ENCODE results near the gene NDUFAF7.
"Not testable (repeated sequence)": the region's sequence is repeated elsewhere in the genome, so short reads cannot be mapped to it uniquely, and the experiment has no call there.

The NDUFAF7 gene, protein sequence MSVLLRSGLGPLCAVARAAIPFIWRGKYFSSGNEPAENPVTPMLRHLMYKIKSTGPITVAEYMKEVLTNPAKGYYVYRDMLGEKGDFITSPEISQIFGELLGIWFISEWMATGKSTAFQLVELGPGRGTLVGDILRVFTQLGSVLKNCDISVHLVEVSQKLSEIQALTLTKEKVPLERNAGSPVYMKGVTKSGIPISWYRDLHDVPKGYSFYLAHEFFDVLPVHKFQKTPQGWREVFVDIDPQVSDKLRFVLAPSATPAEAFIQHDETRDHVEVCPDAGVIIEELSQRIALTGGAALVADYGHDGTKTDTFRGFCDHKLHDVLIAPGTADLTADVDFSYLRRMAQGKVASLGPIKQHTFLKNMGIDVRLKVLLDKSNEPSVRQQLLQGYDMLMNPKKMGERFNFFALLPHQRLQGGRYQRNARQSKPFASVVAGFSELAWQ

GRCh38 chr2:37231241-37232130 is at the start of gene NDUFAF7, which contains the start of gene CEBPZ:
NDUFAF7 (plus strand) TSS chr2:37231658; CDS start chr2:37231706, 48 bp downstream.
CEBPZ (minus strand) TSS chr2:37231596; CDS start chr2:37231567, 29 bp downstream.
- Histone ChIP-seq H3K4me3 (ENCODE audit: low read depth, low read length) (peak within 1 kb of the TSS; percentile 92), H3K9me3 (ENCODE audit: control insufficient read depth, insufficient read depth, low read depth, low read length) (no peaks in the 10 kb centered on the region), H3K27me3 (ENCODE audit: control insufficient read depth, insufficient read depth, low read length) (no peaks in the 10 kb centered on the region), H3K9ac (ENCODE audit: low read length) (peak within 1 kb of the TSS; percentile 93), H3K36me3 (ENCODE audit: control insufficient read depth, insufficient read depth, low read length) (peaks cover 60% of the 10 kb centered on the region), H3K4me1 (ENCODE audit: control insufficient read depth, insufficient read depth, low read length) (peaks cover 34% of the 10 kb centered on the region), H3K27ac (ENCODE audit: low read depth, low read length) (peak within 1 kb of the TSS; percentile 72)

GRCh38 chr2:37181726-37182684 is 49.5 kb upstream of the NDUFAF7 start:
- H3K9ac ChIP-seq (ENCODE audit: low read length), result peak overlapping the region; percentile 19
- peaks cover 24% of the 10 kb centered on the region for H3K4me1 ChIP-seq (ENCODE audit: control insufficient read depth, insufficient read depth, low read length)
- no peaks in the 10 kb centered on the region for H3K27me3 ChIP-seq (ENCODE audit: control insufficient read depth, insufficient read depth, low read length)
- no peaks in the 10 kb centered on the region for H3K9me3 ChIP-seq (ENCODE audit: control insufficient read depth, insufficient read depth, low read depth, low read length)
- peak overlapping the region; percentile 82 for H3K27ac ChIP-seq (ENCODE audit: low read depth, low read length)
- H3K36me3 ChIP-seq (ENCODE audit: control insufficient read depth, insufficient read depth, low read length), result no peaks in the 10 kb centered on the region
- H3K4me3 ChIP-seq (ENCODE audit: low read depth, low read length), result no peak overlapping the region

GRCh38 chr2:37188570-37188969 is 42.9 kb upstream of the NDUFAF7 start, which contains the start of gene SULT6B1:
SULT6B1 (minus strand) TSS chr2:37188670; CDS start chr2:37188640, 30 bp downstream.
- H3K4me1 ChIP-seq (ENCODE audit: control insufficient read depth, insufficient read depth, low read length), result peaks cover 45% of the 10 kb centered on the region
- peak within 1 kb of the TSS; percentile 65 for H3K27ac ChIP-seq (ENCODE audit: low read depth, low read length)
- no peak within 1 kb of the TSS for H3K4me3 ChIP-seq (ENCODE audit: low read depth, low read length)
- no peaks in the 10 kb centered on the region for H3K27me3 ChIP-seq (ENCODE audit: control insufficient read depth, insufficient read depth, low read length)
- no peaks in the 10 kb centered on the region for H3K9me3 ChIP-seq (ENCODE audit: control insufficient read depth, insufficient read depth, low read depth, low read length)
- H3K36me3 ChIP-seq (ENCODE audit: control insufficient read depth, insufficient read depth, low read length), result no peaks in the 10 kb centered on the region
- peak within 1 kb of the TSS; percentile 60 for H3K9ac ChIP-seq (ENCODE audit: low read length)

DNA sequence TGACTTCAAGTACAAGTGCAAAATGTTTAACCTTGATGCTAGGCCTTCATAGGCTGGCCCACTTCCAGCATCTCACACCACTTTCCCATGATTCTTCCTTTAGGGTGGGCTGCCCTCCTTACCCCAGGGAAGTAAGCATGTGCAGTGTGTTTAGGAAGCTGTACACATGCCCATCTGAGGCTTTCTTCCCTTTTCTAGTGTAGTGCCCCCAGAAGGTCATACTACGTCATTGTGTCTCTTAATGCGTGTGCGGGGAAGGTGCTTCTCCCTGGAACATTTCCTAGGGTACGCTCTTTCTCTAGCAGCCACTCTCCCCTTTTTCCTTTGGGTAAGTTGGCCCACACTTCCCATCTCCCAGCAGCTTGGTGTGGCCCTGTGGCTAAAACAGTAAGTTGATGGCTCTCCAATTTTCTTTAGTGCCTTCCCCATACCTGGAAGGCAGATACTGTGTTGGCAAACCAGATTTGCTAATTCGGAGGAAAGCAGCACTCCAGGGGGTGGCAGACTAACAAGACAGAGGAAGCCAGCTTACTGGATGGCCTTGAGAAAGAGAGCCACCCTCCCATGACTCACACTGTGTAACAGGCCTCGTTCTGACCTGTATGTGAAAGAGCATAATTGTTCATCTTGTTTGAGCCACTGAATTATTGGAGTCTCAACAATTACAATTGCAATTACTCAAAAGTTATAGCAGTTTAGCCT is 41.9 kb upstream of the NDUFAF7 start:
- H3K27ac ChIP-seq (ENCODE audit: low read depth, low read length), result peak overlapping the region; percentile 65

GRCh38 chr2:37190290-37190689 is 41.2 kb upstream of the NDUFAF7 start:
- Histone ChIP-seq H3K4me1 (ENCODE audit: control insufficient read depth, insufficient read depth, low read length) (peaks cover 45% of the 10 kb centered on the region), H3K9ac (ENCODE audit: low read length) (peak overlapping the region; percentile 44)

More for the DNA sequence above, 41.9 kb upstream of the NDUFAF7 start:
- Histone ChIP-seq H3K9ac (ENCODE audit: low read length) (peak overlapping the region; percentile 60), H3K36me3 (ENCODE audit: control insufficient read depth, insufficient read depth, low read length) (no peaks in the 10 kb centered on the region), H3K9me3 (ENCODE audit: control insufficient read depth, insufficient read depth, low read depth, low read length) (no peaks in the 10 kb centered on the region), H3K4me1 (ENCODE audit: control insufficient read depth, insufficient read depth, low read length) (peaks cover 45% of the 10 kb centered on the region), H3K27me3 (ENCODE audit: control insufficient read depth, insufficient read depth, low read length) (no peaks in the 10 kb centered on the region), H3K4me3 (ENCODE audit: low read depth, low read length) (no peak overlapping the region)

DNA sequence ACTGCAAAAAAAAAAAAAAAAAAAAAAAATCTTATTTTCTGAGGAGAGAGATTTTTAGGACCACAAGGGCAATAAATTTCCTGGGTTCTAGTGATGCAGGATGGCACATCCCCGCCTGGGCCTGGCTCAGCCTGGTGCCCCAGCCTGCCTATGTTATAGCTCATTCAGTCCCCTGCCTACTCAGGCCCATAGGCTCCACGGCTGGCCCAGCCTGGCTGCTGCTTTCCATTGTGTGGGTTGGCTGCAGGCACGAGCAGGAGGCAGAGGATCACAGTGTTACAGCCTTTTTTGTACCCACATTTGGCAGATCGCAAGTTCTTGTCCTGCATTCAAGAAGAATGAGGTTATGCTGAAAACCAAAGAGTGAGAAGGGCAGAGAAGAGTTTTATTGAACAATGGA is 40.2 kb upstream of the NDUFAF7 start:
- H3K4me3 ChIP-seq (ENCODE audit: low read depth, low read length), result no peak overlapping the region
- H3K27me3 ChIP-seq (ENCODE audit: control insufficient read depth, insufficient read depth, low read length), result no peaks in the 10 kb centered on the region
- no peaks in the 10 kb centered on the region for H3K9me3 ChIP-seq (ENCODE audit: control insufficient read depth, insufficient read depth, low read depth, low read length)
- no peaks in the 10 kb centered on the region for H3K36me3 ChIP-seq (ENCODE audit: control insufficient read depth, insufficient read depth, low read length)
- H3K9ac ChIP-seq (ENCODE audit: low read length), result peak overlapping the region; percentile 5
- peaks cover 45% of the 10 kb centered on the region for H3K4me1 ChIP-seq (ENCODE audit: control insufficient read depth, insufficient read depth, low read length)
- H3K27ac ChIP-seq (ENCODE audit: low read depth, low read length), result peak overlapping the region; percentile 3; the same call in 1 of the 2 replicates

More at GRCh38 chr2:37190290-37190689, 41.2 kb upstream of the NDUFAF7 start:
- Histone ChIP-seq H3K9me3 (ENCODE audit: control insufficient read depth, insufficient read depth, low read depth, low read length) (no peaks in the 10 kb centered on the region), H3K4me3 (ENCODE audit: low read depth, low read length) (no peak overlapping the region), H3K36me3 (ENCODE audit: control insufficient read depth, insufficient read depth, low read length) (no peaks in the 10 kb centered on the region), H3K27ac (ENCODE audit: low read depth, low read length) (peak overlapping the region; percentile 65; the same call in 1 of the 2 replicates), H3K27me3 (ENCODE audit: control insufficient read depth, insufficient read depth, low read length) (no peaks in the 10 kb centered on the region)

DNA sequence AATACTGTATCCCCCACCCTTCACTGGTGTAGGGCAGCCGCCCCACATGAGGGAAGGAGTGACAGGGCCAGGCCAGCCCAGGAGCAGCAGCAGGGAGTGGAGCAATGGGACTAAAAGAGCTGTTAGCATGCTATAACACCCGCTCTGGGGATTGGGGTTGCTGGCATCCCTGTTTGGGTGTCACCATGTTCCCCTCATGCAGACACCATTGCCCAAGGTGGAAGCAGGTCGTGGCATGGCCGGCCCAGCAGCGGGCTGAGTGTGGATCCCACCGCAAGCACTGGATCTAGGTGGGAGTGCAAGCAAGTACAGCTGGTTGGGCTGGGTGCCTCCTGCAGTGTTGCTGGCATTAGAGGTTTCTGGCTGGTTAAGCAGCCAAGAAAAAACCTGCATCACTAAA is 39.7 kb upstream of the NDUFAF7 start:
- peak overlapping the region; percentile 3; the same call in 1 of the 2 replicates for H3K27ac ChIP-seq (ENCODE audit: low read depth, low read length)

DNA sequence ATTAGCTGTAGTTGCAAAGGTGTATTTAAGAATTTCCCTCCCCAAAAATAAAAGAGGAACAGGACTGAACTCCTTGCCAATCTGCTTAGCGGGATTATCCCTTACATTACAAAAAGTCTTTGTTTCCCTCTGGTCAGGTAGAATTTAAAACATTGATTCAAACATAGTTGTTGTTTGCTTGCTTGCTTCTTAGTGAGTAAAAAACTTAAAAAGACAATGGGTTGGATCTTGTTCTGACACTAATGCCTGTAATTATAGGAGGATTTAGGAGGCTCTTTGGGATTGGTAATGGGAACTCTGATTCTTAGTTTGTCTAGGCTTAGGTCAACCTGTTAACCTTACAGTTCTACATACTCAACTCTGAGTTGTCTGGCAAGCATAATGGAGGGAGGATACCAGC is 38.9 kb upstream of the NDUFAF7 start:
- H3K36me3 ChIP-seq (ENCODE audit: control insufficient read depth, insufficient read depth, low read length), result no peaks in the 10 kb centered on the region

More for the DNA sequence above, 39.7 kb upstream of the NDUFAF7 start:
- Histone ChIP-seq H3K27me3 (ENCODE audit: control insufficient read depth, insufficient read depth, low read length) (no peaks in the 10 kb centered on the region), H3K9me3 (ENCODE audit: control insufficient read depth, insufficient read depth, low read depth, low read length) (no peaks in the 10 kb centered on the region), H3K36me3 (ENCODE audit: control insufficient read depth, insufficient read depth, low read length) (no peaks in the 10 kb centered on the region), H3K4me1 (ENCODE audit: control insufficient read depth, insufficient read depth, low read length) (peaks cover 45% of the 10 kb centered on the region), H3K9ac (ENCODE audit: low read length) (no peak overlapping the region), H3K4me3 (ENCODE audit: low read depth, low read length) (no peak overlapping the region)

GRCh38 chr2:37195862-37196319 is 35.6 kb upstream of the NDUFAF7 start:
- H3K9ac ChIP-seq (ENCODE audit: low read length); H3K27ac ChIP-seq (ENCODE audit: low read depth, low read length); H3K27me3 ChIP-seq (ENCODE audit: control insufficient read depth, insufficient read depth, low read length); H3K9me3 ChIP-seq (ENCODE audit: control insufficient read depth, insufficient read depth, low read depth, low read length): not testable (repeated sequence)
- peaks cover 54% of the 10 kb centered on the region for H3K4me1 ChIP-seq (ENCODE audit: control insufficient read depth, insufficient read depth, low read length)
- peaks cover 15% of the 10 kb centered on the region for H3K36me3 ChIP-seq (ENCODE audit: control insufficient read depth, insufficient read depth, low read length)
- H3K4me3 ChIP-seq (ENCODE audit: low read depth, low read length), result peak overlapping the region; percentile 75

More for the DNA sequence above, 38.9 kb upstream of the NDUFAF7 start:
- Histone ChIP-seq H3K4me1 (ENCODE audit: control insufficient read depth, insufficient read depth, low read length) (peaks cover 48% of the 10 kb centered on the region), H3K4me3 (ENCODE audit: low read depth, low read length) (no peak overlapping the region), H3K27me3 (ENCODE audit: control insufficient read depth, insufficient read depth, low read length) (no peaks in the 10 kb centered on the region), H3K9ac (ENCODE audit: low read length) (no peak overlapping the region), H3K9me3 (ENCODE audit: control insufficient read depth, insufficient read depth, low read depth, low read length) (no peaks in the 10 kb centered on the region), H3K27ac (ENCODE audit: low read depth, low read length) (no peak overlapping the region)

Measured in HUES6 (cell line).